ENCODE results near the gene FNDC3B.
"Not testable (repeated sequence)": the region's sequence is repeated elsewhere in the genome, so short reads cannot be mapped to it uniquely, and the experiment has no call there.

FNDC3B gene

GRCh38 chr3:172074586-172074985 is 35.2 kb downstream of the FNDC3B start:
- no peak for FAIRE-seq

- FAIRE-seq: no peak
Observed at GRCh38 chr3:172076212-172076611, 36.8 kb downstream of the FNDC3B start.

- FAIRE-seq: no peak
Observed at GRCh38 chr3:172077197-172077757, 37.9 kb downstream of the FNDC3B start.

GRCh38 chr3:172078244-172078643 is 38.9 kb downstream of the FNDC3B start:
- no peak for FAIRE-seq

- FAIRE-seq: no peak
Observed at GRCh38 chr3:172078721-172079120, 39.3 kb downstream of the FNDC3B start.

- FAIRE-seq: no peak
Observed at GRCh38 chr3:172079326-172079976, 40.1 kb downstream of the FNDC3B start.

- no peak for FAIRE-seq
Observed at GRCh38 chr3:172080503-172080902, 41.1 kb downstream of the FNDC3B start.

- FAIRE-seq: peak; percentile 94
Observed at GRCh38 chr3:172082269-172082668, 42.9 kb downstream of the FNDC3B start.

- FAIRE-seq: no peak
Observed at GRCh38 chr3:172082820-172083513, 43.6 kb downstream of the FNDC3B start.

GRCh38 chr3:172083995-172084409 is 44.6 kb downstream of the FNDC3B start:
- FAIRE-seq: no peak

- FAIRE-seq: no peak
Observed at GRCh38 chr3:172084871-172085556, 45.6 kb downstream of the FNDC3B start.

GRCh38 chr3:172085557-172085895 is 46.1 kb downstream of the FNDC3B start:
- FAIRE-seq: no peak

GRCh38 chr3:172086071-172086470 is 46.7 kb downstream of the FNDC3B start:
- no peak for FAIRE-seq

GRCh38 chr3:172087198-172087597 is 47.8 kb downstream of the FNDC3B start:
- no peak for FAIRE-seq

GRCh38 chr3:172087602-172088580 is 48.5 kb downstream of the FNDC3B start:
- no peak for FAIRE-seq

- no peak for FAIRE-seq
Observed at GRCh38 chr3:172089250-172089649, 49.9 kb downstream of the FNDC3B start.

- no peak for FAIRE-seq
Observed at GRCh38 chr3:172090035-172090434, 50.7 kb downstream of the FNDC3B start.

GRCh38 chr3:172092658-172093057 is 53.3 kb downstream of the FNDC3B start:
- no peak for FAIRE-seq

GRCh38 chr3:172093581-172094443 is 54.4 kb downstream of the FNDC3B start:
- not testable (repeated sequence) for FAIRE-seq

- no peak for FAIRE-seq
Observed at GRCh38 chr3:172094621-172095557, 55.5 kb downstream of the FNDC3B start.

All from endometrium (tissue), 2 donors.